HepG2 (cell line): ENCODE results near the gene PCDHGA6. TPM values are rescaled to one million over a fixed set of nuclear protein-coding genes. Genes with fewer than 3 reads are reported as not detected.

Experiments used
- ATAC-seq: fragments of 200-7000 bp; cut with Tn5 transposase; 3 replicates; pipeline ENCODE4 v1.9.1; 2020; ENCODE audit warnings: mild to moderate bottlenecking, moderate library complexity
- BruUV-seq: library from RNA; stranded (reverse); fragments of 400-500 nt; replicated peaks from 2 replicates; lab custom pipeline; 2021; lab: Mats Ljungman, UMichigan
- CTCF ChIA-PET: fragments of 300-600 bp; formaldehyde crosslinking; extraction: SDS; loops from one replicate; lab custom pipeline; 2021; ENCODE audit warnings: low total read pairs, inconsistent platforms, low intra/inter-chr PET ratio; lab: Yijun Ruan, JAX
- POLR2A ChIA-PET: fragments of 350-600 bp; sonication (Branson Sonifier 250); formaldehyde crosslinking; loops from one replicate; lab custom pipeline; 2020; ENCODE audit warnings: antibody characterized with exemption, inconsistent platforms; lab: Yijun Ruan, JAX
- DNase-seq: peaks from one replicate; pipeline ENCODE4 v3.0.0-alpha.2; 2015; ENCODE audit warnings: low spot score
- FAIRE-seq: peaks from 3 replicates; lab custom pipeline; 2011; peaks lifted over from hg19 to GRCh38; lab: Jason Lieb, UNC
- H2AFZ ChIP-seq: one replicate; pipeline ENCODE4 v1.6.1; 2011; ENCODE audit warnings: low read length, inconsistent platforms
- H3K27ac ChIP-seq: fragments of 300-600 bp; 3 replicates; pipeline ENCODE4 v1.8.0; 2011; ENCODE audit warnings: mixed run types, mild to moderate bottlenecking, mixed read lengths, low read length, inconsistent platforms; ENCODE audit not compliant: insufficient read depth; ENCODE audit errors: extremely low read length
- H3K27me3 ChIP-seq, 2 experiments: fragments of 200-600 bp in 1 of 2; 2 replicates in 1 of 2; 3 replicates in 1 of 2; pipeline versions ENCODE4 v1.6.0 to v1.8.0; 2011; ENCODE audit warnings: low read length in 2 of 2, mild to moderate bottlenecking in 2 of 2, moderate library complexity in 2 of 2, inconsistent platforms in 1 of 2; ENCODE audit not compliant: insufficient read depth in 2 of 2, control insufficient read depth in 1 of 2
- H3K36me3 ChIP-seq, 2 experiments: fragments of 200-600 bp in 1 of 2; replicated peaks in 1 of 2; 2 replicates in 1 of 2; 3 replicates in 1 of 2; pipeline versions ENCODE4 v1.5.1 to v1.8.0; 2011; ENCODE audit warnings: low read length in 2 of 2, inconsistent platforms in 1 of 2; ENCODE audit not compliant: insufficient read depth in 2 of 2, control insufficient read depth in 1 of 2
- H3K4me1 ChIP-seq: 2 replicates; pipeline ENCODE4 v1.5.1; 2012; ENCODE audit warnings: low read length, inconsistent platforms; ENCODE audit not compliant: insufficient read depth
- H3K4me2 ChIP-seq: 2 replicates; pipeline ENCODE4 v1.6.0; 2011; ENCODE audit warnings: low read depth, low read length, inconsistent platforms
- H3K4me3 ChIP-seq, 3 experiments: fragments of 200-600 bp in 1 of 3; sonication (generic), shearing (Covaris generic) in 1 of 3; replicated peaks in 1 of 3; 2 replicates each; pipeline ENCODE4 v1.5.1; 2011 to 2016; ENCODE audit warnings: low read length in 3 of 3, inconsistent platforms in 2 of 3, low read depth in 2 of 3, mild to moderate bottlenecking in 2 of 3, control low read depth in 1 of 3, mixed read lengths in 1 of 3; ENCODE audit not compliant: insufficient read depth in 1 of 3
- H3K79me2 ChIP-seq: one replicate; pipeline ENCODE4 v1.6.1; 2011; ENCODE audit warnings: low read length, inconsistent platforms; ENCODE audit not compliant: insufficient read depth
- H3K9ac ChIP-seq: 2 replicates; pipeline ENCODE4 v1.6.0; 2011; ENCODE audit warnings: mild to moderate bottlenecking, low read depth, low read length, inconsistent platforms; ENCODE audit not compliant: insufficient read depth
- H3K9me3 ChIP-seq: 2 replicates; pipeline ENCODE4 v1.5.1; 2012; ENCODE audit warnings: mild to moderate bottlenecking, low read length
- H4K20me1 ChIP-seq: 2 replicates; pipeline ENCODE4 v1.6.0; 2011; ENCODE audit warnings: inconsistent platforms, mild to moderate bottlenecking, low read length, moderate library complexity; ENCODE audit not compliant: insufficient read depth
- GFI1 ChIP-seq: sonication (generic); formaldehyde crosslinking; IDR thresholded peaks from 2 replicates; pipeline ENCODE4 v1.5.0; 2020; ENCODE audit warnings: missing genetic modification reagents, mild to moderate bottlenecking, borderline replicate concordance
- HNRNPK ChIP-seq: fragments of 200-400 bp; formaldehyde crosslinking; IDR thresholded peaks from 2 replicates; pipeline ENCODE4 v1.6.1; 2018; ENCODE audit warnings: low read length, low read depth, moderate library complexity, mild to moderate bottlenecking; ENCODE audit not compliant: poor library complexity, severe bottlenecking
- IRF1 ChIP-seq: sonication (generic); formaldehyde crosslinking; IDR thresholded peaks from 2 replicates; pipeline ENCODE4 v1.4.0; 2020; ENCODE audit warnings: low read depth, mild to moderate bottlenecking, missing genetic modification reagents
- JUND ChIP-seq: sonication (generic); formaldehyde crosslinking; IDR thresholded peaks from 2 replicates; pipeline ENCODE4 v1.8.0; 2022; ENCODE audit warnings: mild to moderate bottlenecking, missing genetic modification reagents
- LBX2 ChIP-seq: sonication (generic); formaldehyde crosslinking; IDR thresholded peaks from 2 replicates; pipeline ENCODE4 v1.5.0; 2020; ENCODE audit warnings: missing genetic modification reagents, mild to moderate bottlenecking, borderline replicate concordance
- MNT ChIP-seq: fragments of 450-650 bp; IDR thresholded peaks from 2 replicates; pipeline ENCODE4 v1.6.1; 2016
- NCOA1 ChIP-seq: sonication (generic); formaldehyde crosslinking; IDR thresholded peaks from 2 replicates; pipeline ENCODE4 v1.9.0; 2021; ENCODE audit warnings: missing genetic modification reagents
- NFE2L1 ChIP-seq: sonication (generic); formaldehyde crosslinking; IDR thresholded peaks from 2 replicates; pipeline ENCODE4 v1.4.0; 2020; ENCODE audit warnings: missing genetic modification reagents, mild to moderate bottlenecking, borderline replicate concordance
- SP1 ChIP-seq, 2 experiments: fragments of 450-650 bp in 1 of 2; sonication (generic) in 1 of 2; formaldehyde crosslinking in 1 of 2; IDR thresholded peaks; 2 replicates each; pipeline versions ENCODE4 v1.4.0 to v1.6.1; 2016 to 2020; ENCODE audit warnings: missing genetic modification reagents in 1 of 2
- XRCC5 ChIP-seq: fragments of 200-400 bp; formaldehyde crosslinking; optimal IDR thresholded peaks from 2 replicates; pipeline ENCODE3; 2017; ENCODE audit warnings: mild to moderate bottlenecking, low read length
- ZBTB39 ChIP-seq: sonication (generic); formaldehyde crosslinking; IDR thresholded peaks from 2 replicates; pipeline ENCODE4 v1.5.0; 2020; ENCODE audit warnings: missing genetic modification reagents
- ZNF580 ChIP-seq: IDR thresholded peaks from 2 replicates; pipeline ENCODE4 v1.6.1; 2016; ENCODE audit warnings: low read depth, borderline replicate concordance
- ZNF775 ChIP-seq: sonication (generic); formaldehyde crosslinking; IDR thresholded peaks from 2 replicates; pipeline ENCODE4 v1.4.0; 2020; ENCODE audit warnings: missing genetic modification reagents, mild to moderate bottlenecking, moderate library complexity, borderline replicate concordance
- WGBS: methylation state at CpG from one replicate; pipeline ENCODE4 v1.1.6; 2017; ENCODE audit warnings: low lambda C conversion rate; 5-methylcytosine and 5-hydroxymethylcytosine counted together
- in situ Hi-C: cut with HindIII; loops from 2 replicates; pipeline ENCODE4 v1.10.0; 2017; ENCODE audit warnings: low pct_unique_long_range_greater_than_20kb; ENCODE audit not compliant: extremely low pct_ligation_motif_present
- intact Hi-C: fragments of 100-400 bp; cut with micrococcal nuclease; formaldehyde crosslinking; loops from one replicate; pipeline ENCODE4 v1.10.0; 2022; ENCODE audit not compliant: unreplicated experiment
- polyA plus RNA-seq, 8 experiments: library from polyadenylated mRNA; depleted of rRNA in 3 of 8; stranded (reverse) in 7 of 8; unstranded in 1 of 8; fragments of >200 nt; fragmentation: Illumina TruSeq in 4 of 8; extraction: Trizol in 4 of 8; gene quantifications; 2 replicates each; pipeline versions ENCODE4 v1.2.1 to v1.2.3, GENCODE V29; 2011 to 2016; ENCODE audit warnings: low read depth in 4 of 8, missing spikeins in 1 of 8, mixed read lengths in 1 of 8; ENCODE audit not compliant: insufficient read depth in 1 of 8
- total RNA-seq, 5 experiments: library from RNA; depleted of rRNA; stranded (reverse); fragments of >200 nt; fragmentation: Illumina TruSeq; extraction: Trizol; gene quantifications; 2 replicates each; pipeline ENCODE4 v1.2.3, GENCODE V29; 2016; ENCODE audit warnings: low read depth in 1 of 5

PCDHGA6 gene
- total and polyA plus RNA-seq, 2 of the 13 experiments (the other 11 are each of a cell fraction or from before 2014, with no cell fraction given), result 0.33 to 0.51 TPM

GRCh38 chr5:141360685-141361084 lies 13.0 kb upstream of the PCDHGA6 start:
- Histone ChIP-seq H2AFZ (no peak overlapping the region), H3K4me3 (peak overlapping the region in 1 of 3 experiments; percentile 63; a peak in 1 of 6 replicates), H3K27ac (no peak overlapping the region)
- no TSS peak for BruUV-seq
- TF ChIP-seq MNT, result no peak
- no peak for TF ChIP-seq ZBTB39 (CRISPR knock-in tag)
- TF ChIP-seq SP1 (IDR thresholded peaks at IDR 0.05), result no peak
- TF ChIP-seq SP1 (CRISPR knock-in tag; IDR thresholded peaks at IDR 0.05), result no peak
- TF ChIP-seq NFE2L1, result no peak
- no peak for TF ChIP-seq ZNF775 (CRISPR knock-in tag)
- TF ChIP-seq LBX2 (CRISPR knock-in tag), result no peak
- no peak for TF ChIP-seq IRF1
- no peak for TF ChIP-seq XRCC5
- TF ChIP-seq GFI1 (CRISPR knock-in tag), result no peak
- no peak for TF ChIP-seq NCOA1
- TF ChIP-seq HNRNPK, result no peak
- TF ChIP-seq JUND (CRISPR knock-in tag), result no peak
- no peak for TF ChIP-seq ZNF580 (CRISPR knock-in tag)
- TF ChIP-seq, all 625 proteins: peak for 0
- FAIRE-seq (no peak), DNase-seq (no peak), ATAC-seq (no peak)
- CTCF ChIA-PET, result interaction anchor here (1.6 to 1.8 kb wide), 2 partner anchors 164 to 203 kb away, joined by 5 to 10 read pairs; no protein-coding TSS in a partner anchor
- H3K9ac ChIP-seq, result no peak overlapping the region
- peaks cover 51% of the 10 kb centered on the region for H3K9me3 ChIP-seq
- H3K4me1 ChIP-seq, result no peaks in the 10 kb centered on the region
- intact Hi-C loops (no loop called here), in situ Hi-C loops (no loop called here)
- no peaks in the 10 kb centered on the region for H4K20me1 ChIP-seq
- H3K79me2 ChIP-seq, result no peaks in the 10 kb centered on the region
- POLR2A ChIA-PET, result interaction anchor here (0.8 kb wide), 1 partner anchor 203 kb away, joined by 4 read pairs; no protein-coding TSS in a partner anchor
- 58% methylated on average over 13 of the region's 15 CpGs for WGBS
- no peaks in the 10 kb centered on the region for H3K27me3 ChIP-seq
- H3K4me2 ChIP-seq, result peak overlapping the region; percentile 31
- H3K36me3 ChIP-seq, result no peaks in the 10 kb centered on the region
